ENCODE measurements around the gene PBX3.

Gene PBX3

DNA sequence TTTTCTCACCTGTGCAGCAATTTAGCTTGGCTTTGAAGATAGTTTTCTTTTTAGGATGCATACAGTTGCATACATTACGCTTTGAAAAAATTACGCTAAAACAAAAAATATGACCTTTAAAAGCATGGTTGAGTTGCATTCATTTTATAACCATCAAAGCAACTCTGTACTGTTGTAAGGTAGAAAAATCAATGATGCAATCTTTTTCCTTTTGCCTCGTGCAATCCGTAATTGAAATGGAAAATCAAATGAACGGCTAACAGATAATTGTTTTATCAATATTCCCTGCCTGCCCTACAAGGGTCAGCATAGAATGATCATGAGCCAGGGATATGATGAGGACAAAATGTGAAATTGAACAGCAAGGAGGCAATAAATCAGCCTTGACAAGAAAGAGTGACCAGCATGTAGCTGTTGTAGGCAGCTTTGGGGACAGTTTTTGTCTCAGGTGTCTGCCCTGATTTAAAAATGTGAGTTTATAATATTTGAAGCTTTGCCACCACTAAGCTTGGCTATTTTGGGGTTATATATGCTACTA is 98.2 kb downstream of the PBX3 start:
- Histone ChIP-seq H3K4me2 (ENCODE audit: low read length) (no peak overlapping the region), H3K9me3 (ENCODE audit: control insufficient read depth, insufficient read depth, low read length) (no peaks in the 10 kb centered on the region), H4K20me1 (ENCODE audit: control insufficient read depth, insufficient read depth, low read depth, low read length) (no peaks in the 10 kb centered on the region), H3K79me2 (ENCODE audit: control insufficient read depth, low read length) (peaks cover 29% of the 10 kb centered on the region), H3K4me1 (ENCODE audit: control insufficient read depth, low read length) (peaks cover 13% of the 10 kb centered on the region), H3K4me3 (ENCODE audit: low read length) (no peak overlapping the region), H3K36me3 (ENCODE audit: control insufficient read depth, low read length) (no peaks in the 10 kb centered on the region), H3K27ac (ENCODE audit: low read depth, low read length) (no peak overlapping the region), H3K27me3 (ENCODE audit: control insufficient read depth, low read length) (no peaks in the 10 kb centered on the region), H3K9me2 (replicated peaks; ENCODE audit: control insufficient read depth, low read length) (no peaks in the 10 kb centered on the region), H3F3A (ENCODE audit: control insufficient read depth, insufficient read depth) (no peaks in the 10 kb centered on the region)
- TF ChIP-seq EZH2phosphoT487 (IDR thresholded peaks at IDR 0.05; ENCODE audit: borderline replicate concordance, low read length), result no peak
- TF ChIP-seq, protein P1, sequence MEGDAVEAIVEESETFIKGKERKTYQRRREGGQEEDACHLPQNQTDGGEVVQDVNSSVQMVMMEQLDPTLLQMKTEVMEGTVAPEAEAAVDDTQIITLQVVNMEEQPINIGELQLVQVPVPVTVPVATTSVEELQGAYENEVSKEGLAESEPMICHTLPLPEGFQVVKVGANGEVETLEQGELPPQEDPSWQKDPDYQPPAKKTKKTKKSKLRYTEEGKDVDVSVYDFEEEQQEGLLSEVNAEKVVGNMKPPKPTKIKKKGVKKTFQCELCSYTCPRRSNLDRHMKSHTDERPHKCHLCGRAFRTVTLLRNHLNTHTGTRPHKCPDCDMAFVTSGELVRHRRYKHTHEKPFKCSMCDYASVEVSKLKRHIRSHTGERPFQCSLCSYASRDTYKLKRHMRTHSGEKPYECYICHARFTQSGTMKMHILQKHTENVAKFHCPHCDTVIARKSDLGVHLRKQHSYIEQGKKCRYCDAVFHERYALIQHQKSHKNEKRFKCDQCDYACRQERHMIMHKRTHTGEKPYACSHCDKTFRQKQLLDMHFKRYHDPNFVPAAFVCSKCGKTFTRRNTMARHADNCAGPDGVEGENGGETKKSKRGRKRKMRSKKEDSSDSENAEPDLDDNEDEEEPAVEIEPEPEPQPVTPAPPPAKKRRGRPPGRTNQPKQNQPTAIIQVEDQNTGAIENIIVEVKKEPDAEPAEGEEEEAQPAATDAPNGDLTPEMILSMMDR (IDR thresholded peaks at IDR 0.05; ENCODE audit: low read depth, low read length, poor library complexity, severe bottlenecking), result no peak

DNA sequence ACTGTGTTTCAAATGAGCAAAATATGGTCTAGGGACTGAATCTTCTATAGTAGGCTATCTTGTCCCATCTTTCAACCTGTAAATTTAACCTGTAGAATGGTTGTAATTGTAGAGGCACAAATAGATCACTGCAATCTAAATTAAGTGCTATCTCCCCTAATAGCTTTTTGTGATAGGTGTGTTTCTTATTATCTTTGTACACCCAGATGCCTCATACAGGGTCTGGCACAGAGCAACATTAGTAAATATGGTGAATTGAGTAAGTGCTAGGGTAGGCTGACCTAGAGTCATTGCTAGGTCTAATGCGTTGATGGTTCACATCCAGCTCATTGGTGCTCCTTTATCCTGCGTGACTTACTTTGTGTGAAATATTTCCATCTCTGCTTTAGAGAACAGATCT is 100.6 kb downstream of the PBX3 start:
- Histone ChIP-seq H3K27ac (ENCODE audit: low read depth, low read length) (no peak overlapping the region), H3K9me2 (replicated peaks; ENCODE audit: control insufficient read depth, low read length) (no peaks in the 10 kb centered on the region), H3K79me2 (ENCODE audit: control insufficient read depth, low read length) (peaks cover 16% of the 10 kb centered on the region), H3K4me1 (ENCODE audit: control insufficient read depth, low read length) (peaks cover 3% of the 10 kb centered on the region; the same call in 1 of the 2 replicates), H3K36me3 (ENCODE audit: control insufficient read depth, low read length) (no peaks in the 10 kb centered on the region), H3K4me2 (ENCODE audit: low read length) (no peak overlapping the region), H3K9me3 (ENCODE audit: control insufficient read depth, insufficient read depth, low read length) (no peaks in the 10 kb centered on the region), H3K27me3 (ENCODE audit: control insufficient read depth, low read length) (no peaks in the 10 kb centered on the region), H3F3A (ENCODE audit: control insufficient read depth, insufficient read depth) (no peaks in the 10 kb centered on the region), H3K4me3 (ENCODE audit: low read length) (no peak overlapping the region), H4K20me1 (ENCODE audit: control insufficient read depth, insufficient read depth, low read depth, low read length) (no peaks in the 10 kb centered on the region)
- no peak for TF ChIP-seq EZH2phosphoT487 (IDR thresholded peaks at IDR 0.05; ENCODE audit: borderline replicate concordance, low read length)
- TF ChIP-seq, protein P1 (IDR thresholded peaks at IDR 0.05; ENCODE audit: low read depth, low read length, poor library complexity, severe bottlenecking), result no peak

DNA sequence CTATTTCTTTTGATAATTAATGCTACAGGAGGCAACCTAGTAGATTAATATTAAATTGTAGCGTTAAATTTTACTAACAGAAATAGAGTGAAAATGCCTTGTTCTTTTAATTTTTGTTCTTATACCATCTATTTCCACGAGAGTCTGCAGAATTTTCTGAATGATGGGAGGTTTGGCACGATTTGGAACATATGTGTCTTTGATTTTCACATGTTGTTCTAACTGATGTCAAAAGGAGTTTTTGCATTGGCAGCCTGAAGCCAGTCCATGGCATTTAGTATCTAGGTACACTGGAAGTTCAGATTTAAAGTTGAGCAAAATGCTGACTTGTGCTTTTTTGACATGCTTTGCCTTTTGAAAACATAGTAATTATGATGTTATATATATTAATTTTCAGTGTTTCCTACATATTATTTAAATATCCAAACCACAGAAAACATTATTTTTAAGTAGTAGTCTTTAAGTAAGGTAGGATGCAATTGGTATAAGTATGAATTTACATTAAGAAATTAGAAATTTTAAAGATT is 103.0 kb downstream of the PBX3 start:
- no peak overlapping the region for H3K4me3 ChIP-seq (ENCODE audit: low read length)
- no peaks in the 10 kb centered on the region for H3K36me3 ChIP-seq (ENCODE audit: control insufficient read depth, low read length)
- H3K27me3 ChIP-seq (ENCODE audit: control insufficient read depth, low read length), result no peaks in the 10 kb centered on the region
- H3K4me2 ChIP-seq (ENCODE audit: low read length), result no peak overlapping the region
- H4K20me1 ChIP-seq (ENCODE audit: control insufficient read depth, insufficient read depth, low read depth, low read length), result no peaks in the 10 kb centered on the region
- H3K9me2 ChIP-seq (replicated peaks; ENCODE audit: control insufficient read depth, low read length), result no peaks in the 10 kb centered on the region
- no peak for TF ChIP-seq EZH2phosphoT487 (IDR thresholded peaks at IDR 0.05; ENCODE audit: borderline replicate concordance, low read length)
- TF ChIP-seq, protein P1 (IDR thresholded peaks at IDR 0.05; ENCODE audit: low read depth, low read length, poor library complexity, severe bottlenecking), result no peak
- H3K9me3 ChIP-seq (ENCODE audit: control insufficient read depth, insufficient read depth, low read length), result no peaks in the 10 kb centered on the region
- peaks cover 9% of the 10 kb centered on the region for H3K79me2 ChIP-seq (ENCODE audit: control insufficient read depth, low read length)
- no peaks in the 10 kb centered on the region for H3F3A ChIP-seq (ENCODE audit: control insufficient read depth, insufficient read depth)
- H3K27ac ChIP-seq (ENCODE audit: low read depth, low read length), result no peak overlapping the region
- peaks cover 3% of the 10 kb centered on the region; the same call in 1 of the 2 replicates for H3K4me1 ChIP-seq (ENCODE audit: control insufficient read depth, low read length)
